Astrocyte (in vitro differentiated cells and primary cell): ENCODE results near the gene TMED4. TPM values are rescaled to one million over a fixed set of nuclear protein-coding genes. Genes with fewer than 3 reads are reported as not detected.
"Not testable (repeated sequence)": the region's sequence is repeated elsewhere in the genome, so short reads cannot be mapped to it uniquely, and the experiment has no call there.

ENCODE experiments used
- DNase-seq: peaks from one replicate; pipeline ENCODE4 v3.0.0-alpha.2; 2010; ENCODE audit warnings: low read depth
- FAIRE-seq: peaks from 2 replicates; lab custom pipeline; 2011; peaks lifted over from hg19 to GRCh38; lab: Jason Lieb, UNC
- H2AFZ ChIP-seq: 2 replicates; pipeline ENCODE4 v1.6.0; 2012; ENCODE audit warnings: low read depth, low read length, inconsistent platforms
- H3K27ac ChIP-seq: 2 replicates; pipeline ENCODE4 v1.5.1; 2011; ENCODE audit warnings: low read depth, low read length, inconsistent platforms
- H3K27me3 ChIP-seq: 2 replicates; pipeline ENCODE4 v1.6.0; 2011; ENCODE audit warnings: low read length, inconsistent platforms; ENCODE audit not compliant: insufficient read depth
- H3K36me3 ChIP-seq: 2 replicates; pipeline ENCODE4 v1.5.1; 2011; ENCODE audit warnings: low read length, inconsistent platforms; ENCODE audit not compliant: insufficient read depth
- H3K4me1 ChIP-seq: 2 replicates; pipeline ENCODE4 v1.5.1; 2011; ENCODE audit warnings: low read length, inconsistent platforms; ENCODE audit not compliant: insufficient read depth
- H3K4me2 ChIP-seq: 2 replicates; pipeline ENCODE4 v1.6.0; 2012; ENCODE audit warnings: low read length, inconsistent platforms
- H3K4me3 ChIP-seq: 2 replicates; pipeline ENCODE4 v1.5.1; 2011; ENCODE audit warnings: low read depth, mild to moderate bottlenecking, low read length, inconsistent platforms; ENCODE audit not compliant: insufficient read depth
- H3K79me2 ChIP-seq: 2 replicates; pipeline ENCODE4 v1.6.0; 2012; ENCODE audit warnings: mild to moderate bottlenecking, low read length, inconsistent platforms; ENCODE audit not compliant: insufficient read depth
- H3K9ac ChIP-seq: 2 replicates; pipeline ENCODE4 v1.6.0; 2012; ENCODE audit warnings: mild to moderate bottlenecking, low read length, inconsistent platforms
- H3K9me3 ChIP-seq: 2 replicates; pipeline ENCODE4 v1.5.1; 2012; ENCODE audit warnings: low read depth, mild to moderate bottlenecking, low read length, inconsistent platforms; ENCODE audit not compliant: insufficient read depth
- H4K20me1 ChIP-seq: 2 replicates; pipeline ENCODE4 v1.6.0; 2012; ENCODE audit warnings: low read length, inconsistent platforms; ENCODE audit not compliant: insufficient read depth
- H3K27ac Mint-ChIP-seq: one replicate; pipeline ENCODE4 v1.8.0; 2021; ENCODE audit warnings: mild to moderate bottlenecking, mixed read lengths; ENCODE audit not compliant: unreplicated experiment
- H3K27me3 Mint-ChIP-seq: one replicate; pipeline ENCODE4 v1.8.0; 2021; ENCODE audit warnings: low read depth, mixed read lengths; ENCODE audit not compliant: unreplicated experiment
- H3K36me3 Mint-ChIP-seq: one replicate; pipeline ENCODE4 v1.8.0; 2021; ENCODE audit warnings: low read depth, mixed read lengths; ENCODE audit not compliant: unreplicated experiment
- H3K4me1 Mint-ChIP-seq: one replicate; pipeline ENCODE4 v1.8.0; 2021; ENCODE audit warnings: low read depth, mixed read lengths; ENCODE audit not compliant: unreplicated experiment
- H3K4me3 Mint-ChIP-seq: one replicate; pipeline ENCODE4 v1.8.0; 2021; ENCODE audit warnings: mild to moderate bottlenecking, moderate library complexity, mixed read lengths; ENCODE audit not compliant: unreplicated experiment
- H3K9me3 Mint-ChIP-seq: one replicate; pipeline ENCODE4 v1.8.0; 2021; ENCODE audit warnings: mild to moderate bottlenecking, mixed read lengths; ENCODE audit not compliant: unreplicated experiment
- EZH2 ChIP-seq: IDR thresholded peaks from 2 replicates; pipeline ENCODE4 v1.6.1; 2012; ENCODE audit warnings: mild to moderate bottlenecking, low read length, inconsistent platforms; ENCODE audit not compliant: insufficient read depth
- total RNA-seq: library from RNA; stranded (reverse); gene quantifications from 2 replicates; pipeline ENCODE4 v1.2.1, GENCODE V29; 2021
- TF ChIP-seq, protein P1 (sequence below): IDR thresholded peaks from 2 replicates; pipeline ENCODE4 v1.5.1; 2011; ENCODE audit warnings: low read depth, mild to moderate bottlenecking, inconsistent platforms, low read length, moderate library complexity; ENCODE audit not compliant: insufficient read depth

TMED4 gene
- total RNA-seq, 1 donor from 2014 or later = 69.2 TPM

DNA sequence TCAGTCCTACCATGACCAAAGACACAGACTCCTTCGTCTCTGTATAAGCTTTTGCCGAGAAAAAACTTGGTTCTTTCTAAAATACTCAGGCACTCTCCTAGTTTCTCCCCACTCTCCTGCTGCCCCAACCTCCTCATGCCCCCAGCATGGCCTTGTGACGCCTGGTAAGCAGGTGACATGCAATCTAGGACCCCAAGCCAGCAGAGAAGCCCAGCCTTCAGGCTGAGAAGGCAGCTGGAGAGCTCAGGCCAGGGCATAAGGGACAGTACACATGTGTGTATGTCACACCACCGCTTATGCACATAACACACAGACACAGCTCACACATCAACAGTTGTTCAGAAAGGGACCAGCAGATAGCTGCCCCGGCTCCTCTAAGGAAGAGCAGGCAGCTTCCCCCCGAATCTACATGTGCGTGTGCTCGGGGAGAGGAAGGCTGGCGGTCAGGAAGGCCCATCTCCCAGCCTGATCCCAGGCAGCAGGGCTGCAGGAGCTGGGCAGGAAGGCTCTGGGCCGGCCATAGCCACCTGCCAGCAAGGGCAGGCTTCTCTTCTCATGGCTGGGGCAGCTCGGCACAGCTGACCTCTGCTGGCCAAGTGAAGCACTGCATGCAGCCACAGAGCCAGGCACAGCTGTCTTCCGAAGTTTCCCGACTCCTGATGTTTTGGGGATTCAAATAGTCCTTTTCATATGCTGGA is 16.8 kb downstream of the TMED4 start:
- Histone ChIP-seq H3K4me1 (peaks cover 4% of the 10 kb centered on the region), H3K79me2 (peaks cover 13% of the 10 kb centered on the region), H3K27me3 (no peaks in the 10 kb centered on the region), H3K4me3 (no peak overlapping the region), H4K20me1 (peaks cover 61% of the 10 kb centered on the region), H3K9ac (no peak overlapping the region), H3K27ac (no peak overlapping the region), H3K36me3 (peaks cover 44% of the 10 kb centered on the region), H3K9me3 (no peaks in the 10 kb centered on the region), H2AFZ (no peak overlapping the region), H3K4me2 (no peak overlapping the region)
- FAIRE-seq = no peak
- no peak for DNase-seq
- H3K36me3 Mint-ChIP-seq = peaks cover 20% of the 10 kb centered on the region
- H3K27me3 Mint-ChIP-seq = no peaks in the 10 kb centered on the region
- H3K4me3 Mint-ChIP-seq = no peak overlapping the region
- peaks cover 6% of the 10 kb centered on the region for H3K4me1 Mint-ChIP-seq
- H3K27ac Mint-ChIP-seq = no peak overlapping the region
- no peaks in the 10 kb centered on the region for H3K9me3 Mint-ChIP-seq
- TF ChIP-seq, protein P1, sequence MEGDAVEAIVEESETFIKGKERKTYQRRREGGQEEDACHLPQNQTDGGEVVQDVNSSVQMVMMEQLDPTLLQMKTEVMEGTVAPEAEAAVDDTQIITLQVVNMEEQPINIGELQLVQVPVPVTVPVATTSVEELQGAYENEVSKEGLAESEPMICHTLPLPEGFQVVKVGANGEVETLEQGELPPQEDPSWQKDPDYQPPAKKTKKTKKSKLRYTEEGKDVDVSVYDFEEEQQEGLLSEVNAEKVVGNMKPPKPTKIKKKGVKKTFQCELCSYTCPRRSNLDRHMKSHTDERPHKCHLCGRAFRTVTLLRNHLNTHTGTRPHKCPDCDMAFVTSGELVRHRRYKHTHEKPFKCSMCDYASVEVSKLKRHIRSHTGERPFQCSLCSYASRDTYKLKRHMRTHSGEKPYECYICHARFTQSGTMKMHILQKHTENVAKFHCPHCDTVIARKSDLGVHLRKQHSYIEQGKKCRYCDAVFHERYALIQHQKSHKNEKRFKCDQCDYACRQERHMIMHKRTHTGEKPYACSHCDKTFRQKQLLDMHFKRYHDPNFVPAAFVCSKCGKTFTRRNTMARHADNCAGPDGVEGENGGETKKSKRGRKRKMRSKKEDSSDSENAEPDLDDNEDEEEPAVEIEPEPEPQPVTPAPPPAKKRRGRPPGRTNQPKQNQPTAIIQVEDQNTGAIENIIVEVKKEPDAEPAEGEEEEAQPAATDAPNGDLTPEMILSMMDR = peak; percentile 83
- no peak for TF ChIP-seq EZH2

DNA sequence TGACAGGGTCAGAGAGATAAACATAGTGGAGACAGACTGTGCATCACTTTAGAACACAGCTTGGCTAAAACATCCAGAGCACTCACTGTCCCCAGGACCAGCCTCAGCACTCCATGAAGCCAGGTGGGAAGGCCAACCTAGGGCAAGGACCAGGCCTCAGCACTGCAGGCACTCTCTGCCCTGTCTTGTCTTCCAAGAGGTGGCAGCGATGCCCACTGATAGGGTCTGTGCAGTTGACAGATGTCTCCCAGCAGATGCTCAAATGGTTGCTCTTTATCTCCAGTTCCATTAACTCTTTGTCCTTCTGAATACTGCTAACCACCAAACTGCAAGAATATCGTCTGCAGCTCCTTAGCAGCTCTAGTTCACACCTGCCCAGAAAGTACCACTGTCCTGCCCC is 17.4 kb downstream of the TMED4 start:
- Histone ChIP-seq H3K4me3 (no peak overlapping the region), H3K27me3 (no peaks in the 10 kb centered on the region), H3K36me3 (peaks cover 38% of the 10 kb centered on the region), H2AFZ (no peak overlapping the region), H3K4me2 (no peak overlapping the region), H3K9me3 (no peaks in the 10 kb centered on the region), H3K9ac (no peak overlapping the region), H3K27ac (no peak overlapping the region), H3K4me1 (peaks cover 4% of the 10 kb centered on the region), H4K20me1 (peaks cover 55% of the 10 kb centered on the region), H3K79me2 (peaks cover 7% of the 10 kb centered on the region)
- peaks cover 6% of the 10 kb centered on the region for H3K4me1 Mint-ChIP-seq
- H3K27ac Mint-ChIP-seq = no peak overlapping the region
- H3K4me3 Mint-ChIP-seq = no peak overlapping the region
- no peaks in the 10 kb centered on the region for H3K27me3 Mint-ChIP-seq
- no peak for TF ChIP-seq EZH2
- TF ChIP-seq, protein P1 = no peak
- FAIRE-seq (no peak), DNase-seq (no peak)
- peaks cover 17% of the 10 kb centered on the region for H3K36me3 Mint-ChIP-seq
- H3K9me3 Mint-ChIP-seq = no peaks in the 10 kb centered on the region

DNA sequence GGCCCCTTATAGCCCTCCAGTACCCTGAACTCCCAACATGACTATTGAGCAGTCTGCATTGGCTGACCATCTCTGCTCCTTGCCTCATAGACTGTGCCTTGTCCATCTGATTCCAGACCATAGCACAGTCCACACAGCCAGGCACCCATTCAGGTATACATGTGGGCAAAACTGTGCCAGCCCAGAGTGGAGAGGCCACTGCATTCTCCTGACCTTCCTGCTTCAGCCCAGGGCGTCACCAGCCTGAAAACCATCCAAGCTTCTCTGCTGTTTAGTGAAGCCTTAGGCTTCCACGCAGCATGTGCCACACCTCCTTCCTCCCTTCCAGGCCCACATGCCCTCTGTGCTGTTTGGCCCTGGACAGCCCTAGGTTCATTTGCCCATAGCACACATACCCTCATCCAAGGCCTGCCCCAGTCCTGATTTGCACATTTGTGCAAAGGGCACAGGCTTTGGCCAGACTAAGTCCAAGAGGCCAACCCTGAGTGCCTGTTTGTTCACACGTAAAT is 18.8 kb downstream of the TMED4 start:
- Histone ChIP-seq H3K4me1 (peaks cover 4% of the 10 kb centered on the region), H3K27ac (no peak overlapping the region), H3K36me3 (peaks cover 26% of the 10 kb centered on the region), H4K20me1 (peaks cover 42% of the 10 kb centered on the region), H3K9ac (no peak overlapping the region), H3K27me3 (no peaks in the 10 kb centered on the region), H3K9me3 (no peaks in the 10 kb centered on the region), H3K4me3 (no peak overlapping the region), H3K79me2 (peaks cover 3% of the 10 kb centered on the region), H3K4me2 (no peak overlapping the region), H2AFZ (no peak overlapping the region)
- no peak overlapping the region for H3K4me3 Mint-ChIP-seq
- FAIRE-seq (no peak), DNase-seq (no peak)
- no peak overlapping the region for H3K27ac Mint-ChIP-seq
- H3K4me1 Mint-ChIP-seq = peaks cover 6% of the 10 kb centered on the region
- no peaks in the 10 kb centered on the region for H3K27me3 Mint-ChIP-seq
- H3K36me3 Mint-ChIP-seq = peaks cover 11% of the 10 kb centered on the region
- TF ChIP-seq, protein P1 = no peak
- TF ChIP-seq EZH2 = no peak
- no peaks in the 10 kb centered on the region for H3K9me3 Mint-ChIP-seq

DNA sequence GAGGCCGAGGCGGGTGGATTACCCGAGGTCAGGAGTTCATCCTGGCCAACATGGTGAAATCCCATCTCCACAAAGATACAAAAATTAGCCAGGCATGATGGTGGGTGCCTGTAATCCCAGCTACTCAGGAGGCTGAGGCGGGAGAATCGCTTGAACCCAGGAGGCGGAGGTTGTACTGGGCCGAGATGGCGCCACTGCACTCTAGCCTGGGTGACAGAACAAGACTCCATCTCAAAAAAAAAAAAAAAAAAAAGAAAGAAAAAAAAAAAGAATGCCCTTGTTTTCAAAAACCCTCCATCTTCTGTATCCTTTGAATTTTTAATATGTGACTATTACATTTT is 19.4 kb downstream of the TMED4 start:
- not testable (repeated sequence) for H3K27ac Mint-ChIP-seq, H3K4me3 ChIP-seq, H3K4me1 Mint-ChIP-seq, DNase-seq, H3K4me3 Mint-ChIP-seq, H3K9ac ChIP-seq, H3K79me2 ChIP-seq, H3K27me3 ChIP-seq, H3K9me3 Mint-ChIP-seq, H3K27me3 Mint-ChIP-seq, FAIRE-seq, H3K4me2 ChIP-seq, H3K36me3 Mint-ChIP-seq, H3K9me3 ChIP-seq, H2AFZ ChIP-seq, H3K27ac ChIP-seq, H3K4me1 ChIP-seq
- peaks cover 35% of the 10 kb centered on the region for H4K20me1 ChIP-seq
- peaks cover 20% of the 10 kb centered on the region for H3K36me3 ChIP-seq
